GM19452 (cell line): ENCODE measurements around the gene ATP6V1F.

Source experiments
- ATAC-seq: cut with Tn5 transposase; IDR thresholded peaks from one replicate; pipeline ENCODE4 v1.9.1; 2021; ENCODE audit not compliant: unreplicated experiment

Gene ATP6V1F

GRCh38 chr7:128867241-128867640 lies 4.6 kb downstream of the ATP6V1F start:
- no peak for ATAC-seq

DNA sequence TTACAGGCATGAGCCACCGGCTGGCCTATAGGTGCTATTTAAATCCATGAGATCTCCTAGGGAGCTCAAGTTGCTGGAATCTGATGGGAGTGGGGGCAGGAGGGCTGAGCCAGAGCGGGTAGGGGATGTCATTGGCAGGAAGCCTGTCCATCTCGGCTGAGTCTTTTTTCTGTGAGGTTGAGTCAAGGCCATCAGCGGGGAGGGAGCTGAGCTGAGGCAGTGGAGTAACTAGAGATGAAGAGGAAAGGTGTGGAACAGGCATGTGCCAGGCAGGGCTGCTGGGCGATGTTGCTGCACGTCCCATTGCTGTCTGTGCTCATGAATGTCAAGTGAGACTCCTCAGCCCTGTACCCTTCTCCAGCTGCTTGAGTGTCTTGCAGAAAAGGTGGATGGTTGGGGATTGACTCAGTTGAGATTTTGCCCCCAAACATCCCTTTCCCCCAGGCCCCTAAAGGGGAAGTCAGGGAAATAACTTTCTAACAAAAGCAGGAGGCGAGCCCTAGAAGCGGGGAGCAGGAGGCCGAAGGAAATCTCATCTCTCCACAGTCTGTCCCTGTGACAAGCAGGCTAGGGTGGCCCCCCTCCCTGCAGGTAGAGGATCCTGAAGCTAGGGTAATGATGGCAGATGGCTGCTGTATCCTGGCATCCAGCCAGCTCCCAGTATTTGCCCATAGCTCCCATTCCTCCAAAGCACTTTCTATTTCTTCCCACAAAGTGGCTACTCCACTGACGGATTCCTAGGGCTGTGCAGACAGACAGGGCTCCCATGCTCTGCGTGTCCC lies 5.4 kb downstream of the ATP6V1F start:
- ATAC-seq = no peak

DNA sequence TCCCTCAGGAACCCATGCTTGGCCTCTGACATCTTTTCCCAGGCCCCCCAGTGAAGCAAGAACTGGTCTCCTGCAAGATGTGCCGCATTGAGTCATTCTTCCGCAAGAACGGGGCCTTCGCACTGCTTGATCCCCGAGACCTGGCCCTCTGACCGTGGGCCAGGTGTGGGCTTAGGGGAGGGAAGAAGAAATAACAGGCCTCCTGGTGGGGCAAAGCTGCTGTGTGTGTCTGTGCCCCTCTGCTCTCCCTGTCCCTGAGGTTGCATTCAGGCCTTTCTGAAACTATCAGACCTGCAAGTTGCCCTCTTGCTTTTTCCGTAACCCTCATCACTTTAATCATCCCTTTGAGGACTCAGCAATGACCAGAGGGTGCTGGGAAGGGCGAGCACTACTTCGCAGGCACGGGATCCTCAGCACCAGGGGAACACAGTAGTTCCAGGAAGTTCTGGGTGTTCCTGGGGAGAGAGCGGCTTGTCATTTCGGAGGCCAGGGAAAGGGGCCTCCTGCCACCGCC lies 6.0 kb downstream of the ATP6V1F start:
- no peak for ATAC-seq

DNA sequence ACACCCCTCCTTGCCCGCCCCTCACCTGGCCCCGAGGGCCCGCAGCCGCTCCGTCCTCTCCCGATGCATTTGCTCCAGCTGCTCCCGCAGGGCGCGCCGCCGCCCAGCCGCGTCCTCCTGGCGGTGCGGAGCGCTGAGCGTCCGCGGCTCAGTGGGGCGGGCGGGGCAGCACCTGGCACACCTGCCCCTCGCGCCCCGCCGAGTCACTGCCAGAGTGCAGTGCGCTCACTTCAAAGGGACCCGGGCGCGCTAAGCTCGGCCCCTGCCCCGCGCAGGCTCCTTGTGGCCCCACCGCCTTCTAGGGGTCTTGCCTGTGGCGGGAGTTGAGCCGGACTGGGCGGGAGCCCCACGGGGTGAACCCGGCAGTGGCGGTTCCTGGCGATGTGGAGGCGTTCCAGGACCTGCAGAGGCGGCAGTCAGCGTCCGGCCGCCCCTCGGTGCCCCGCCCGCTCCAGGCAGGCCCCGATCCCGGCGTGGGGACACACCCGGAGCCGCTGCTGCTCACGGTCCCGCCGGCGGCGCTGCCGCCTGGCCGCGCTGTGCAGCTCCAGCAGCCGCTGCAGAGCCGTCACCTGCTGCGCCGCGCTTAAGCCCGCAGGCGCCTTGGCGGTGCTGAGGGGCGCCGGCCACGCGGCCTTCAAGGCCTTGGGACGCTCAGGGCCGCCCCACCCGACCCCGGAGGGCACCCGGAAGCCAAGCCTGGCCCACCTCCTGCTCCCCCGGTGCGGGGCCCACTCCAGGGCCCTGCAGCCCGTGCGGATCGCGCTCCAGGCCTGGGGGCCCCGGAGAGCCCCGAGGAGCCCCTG lies 6.7 kb downstream of the ATP6V1F start:
- no peak for ATAC-seq

- no peak for ATAC-seq
These were observed 7.3 kb downstream of the ATP6V1F start for GRCh38 chr7:128869944-128870285.

DNA sequence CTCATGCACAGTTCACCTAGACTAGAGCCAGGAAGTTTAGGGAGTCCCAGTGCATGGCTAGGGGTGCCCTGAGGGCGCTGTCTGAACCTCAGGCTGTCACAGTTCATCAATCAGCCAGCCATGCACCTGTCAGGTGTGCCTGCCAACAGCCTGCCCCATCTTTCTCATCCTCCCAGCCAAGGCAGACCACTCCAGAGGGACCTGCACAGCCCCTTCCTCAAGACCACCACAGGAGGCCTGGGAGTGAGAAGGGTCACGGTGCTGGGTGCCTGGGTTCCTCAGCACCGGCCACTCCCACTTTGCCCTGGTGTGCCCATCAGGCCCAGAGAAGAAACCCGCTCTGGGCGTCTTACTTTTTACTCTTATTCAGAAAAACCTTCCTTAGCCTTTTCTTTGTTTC lies 8.4 kb downstream of the ATP6V1F start:
- ATAC-seq = no peak

- no peak for ATAC-seq
These were observed 9.8 kb downstream of the ATP6V1F start for GRCh38 chr7:128872394-128872824.

DNA sequence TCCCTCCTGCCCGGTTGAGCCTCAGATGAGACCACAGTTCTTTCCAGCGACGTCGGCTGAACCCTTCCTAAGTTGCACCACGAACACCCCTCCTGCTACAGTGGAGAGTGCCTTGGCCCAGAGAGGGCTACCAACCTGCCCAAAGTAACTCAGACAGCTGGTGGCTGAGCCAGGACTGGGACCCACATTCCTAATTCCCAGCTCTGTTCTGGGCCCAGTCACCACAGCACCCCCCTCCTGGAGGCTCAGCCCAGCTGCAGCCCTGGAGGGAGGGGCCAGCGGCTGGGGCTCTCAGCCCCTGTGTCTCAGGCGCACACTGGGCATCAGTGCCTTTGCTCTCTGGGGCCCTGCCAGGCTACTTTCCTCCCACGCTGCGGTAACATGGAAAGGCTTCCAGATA lies 10.6 kb downstream of the ATP6V1F start:
- no peak for ATAC-seq

DNA sequence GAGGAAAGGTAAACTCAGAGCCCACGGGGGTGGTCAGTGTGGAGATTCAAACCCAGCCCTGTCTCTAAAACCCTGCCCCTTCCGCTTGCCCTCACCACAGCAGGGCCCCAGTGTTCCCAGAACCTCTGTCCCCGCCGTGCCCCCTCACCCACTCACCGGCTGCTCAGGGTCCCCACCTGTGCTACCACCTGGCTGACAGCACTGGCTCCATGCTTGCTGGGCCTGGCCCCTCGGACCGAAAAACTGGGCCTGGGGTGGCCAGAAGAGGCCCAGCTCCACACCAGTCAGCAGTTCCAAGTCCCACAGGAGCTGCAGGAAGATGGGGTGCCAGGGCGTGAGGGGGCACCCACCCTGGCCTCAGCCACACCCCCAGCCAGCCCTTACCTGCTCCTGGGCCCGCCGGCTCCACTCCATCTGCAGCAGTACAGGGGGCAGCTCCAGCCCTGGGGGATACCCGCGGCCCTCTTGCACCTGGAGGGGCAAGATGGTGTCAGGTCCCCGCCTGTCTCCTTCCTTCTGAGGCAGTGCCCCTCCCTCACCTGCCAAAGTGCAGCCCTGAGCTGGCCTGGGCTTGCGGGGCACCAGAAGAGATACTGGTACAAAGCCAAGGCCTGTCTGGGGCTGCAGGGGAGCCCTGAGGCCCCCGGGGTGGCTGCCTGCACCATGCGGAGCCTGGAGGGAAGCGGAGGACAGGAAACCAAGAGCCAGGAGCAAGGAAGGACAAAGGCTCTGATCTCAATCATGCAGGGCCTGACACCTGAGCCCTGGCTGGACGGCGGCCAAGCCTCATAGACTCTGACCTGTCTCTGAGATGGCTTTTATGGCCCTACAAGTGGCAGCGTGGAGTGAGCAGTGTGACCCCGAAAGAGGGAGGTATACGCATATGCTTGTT lies 11.7 kb downstream of the ATP6V1F start:
- ATAC-seq = no peak

DNA sequence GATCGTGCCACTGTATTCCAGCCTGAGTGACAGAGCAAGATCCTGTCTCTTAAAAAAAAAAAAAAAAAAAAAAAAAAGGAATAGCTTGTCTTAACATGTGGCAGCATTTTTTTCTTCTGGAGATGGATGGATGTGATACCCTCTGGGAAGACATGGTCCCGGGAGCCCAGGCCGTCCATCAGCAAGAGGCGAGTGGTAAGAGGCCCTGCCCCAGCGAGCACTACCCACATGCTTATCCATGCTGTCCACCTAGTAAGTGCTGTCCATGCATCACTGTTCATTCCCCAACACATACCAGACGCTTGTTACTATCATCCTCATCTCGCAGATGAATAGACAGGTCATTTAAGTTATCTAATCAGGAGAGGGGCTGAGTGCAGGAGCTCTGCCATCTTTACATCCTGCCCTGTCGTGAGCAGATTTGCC lies 12.9 kb downstream of the ATP6V1F start:
- no peak for ATAC-seq

DNA sequence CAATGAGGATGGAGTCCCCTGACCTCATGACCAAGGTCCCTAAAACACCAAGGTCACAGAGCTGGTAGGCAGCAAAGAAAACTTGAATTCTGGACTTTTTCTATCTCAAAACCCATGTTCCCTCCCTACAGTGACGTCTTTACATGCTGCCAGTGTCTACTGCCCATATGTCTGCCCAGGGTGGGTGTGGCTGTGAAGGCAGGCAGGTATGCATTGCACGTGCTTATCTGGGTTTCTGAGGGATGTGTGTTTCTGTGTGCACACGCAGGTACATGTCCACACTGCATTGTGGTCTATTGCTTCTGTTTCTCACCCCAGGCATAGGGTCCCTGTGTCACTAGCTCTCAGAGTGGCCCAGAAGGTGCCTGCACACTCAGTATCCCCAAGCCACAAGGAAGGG lies 13.5 kb downstream of the ATP6V1F start:
- ATAC-seq = no peak

DNA sequence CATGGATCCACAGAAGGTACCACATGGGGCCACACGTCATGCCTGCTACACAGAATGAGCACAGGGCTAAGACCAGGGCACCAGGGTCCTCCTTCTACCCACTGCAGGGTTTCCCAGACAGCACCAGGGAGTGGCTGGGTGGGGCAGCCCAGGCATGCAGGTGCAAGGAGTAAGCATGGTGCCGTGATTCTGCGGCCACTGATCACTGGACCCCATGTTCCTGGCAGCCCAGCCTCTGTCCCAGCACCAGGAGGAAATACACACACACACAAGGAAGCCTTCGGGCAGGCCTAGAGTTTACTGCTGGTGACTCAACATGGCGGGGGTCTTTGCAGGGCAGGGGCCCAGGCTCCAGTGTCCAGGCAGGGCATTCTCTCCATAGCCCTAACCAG lies 13.9 kb downstream of the ATP6V1F start:
- ATAC-seq = no peak

DNA sequence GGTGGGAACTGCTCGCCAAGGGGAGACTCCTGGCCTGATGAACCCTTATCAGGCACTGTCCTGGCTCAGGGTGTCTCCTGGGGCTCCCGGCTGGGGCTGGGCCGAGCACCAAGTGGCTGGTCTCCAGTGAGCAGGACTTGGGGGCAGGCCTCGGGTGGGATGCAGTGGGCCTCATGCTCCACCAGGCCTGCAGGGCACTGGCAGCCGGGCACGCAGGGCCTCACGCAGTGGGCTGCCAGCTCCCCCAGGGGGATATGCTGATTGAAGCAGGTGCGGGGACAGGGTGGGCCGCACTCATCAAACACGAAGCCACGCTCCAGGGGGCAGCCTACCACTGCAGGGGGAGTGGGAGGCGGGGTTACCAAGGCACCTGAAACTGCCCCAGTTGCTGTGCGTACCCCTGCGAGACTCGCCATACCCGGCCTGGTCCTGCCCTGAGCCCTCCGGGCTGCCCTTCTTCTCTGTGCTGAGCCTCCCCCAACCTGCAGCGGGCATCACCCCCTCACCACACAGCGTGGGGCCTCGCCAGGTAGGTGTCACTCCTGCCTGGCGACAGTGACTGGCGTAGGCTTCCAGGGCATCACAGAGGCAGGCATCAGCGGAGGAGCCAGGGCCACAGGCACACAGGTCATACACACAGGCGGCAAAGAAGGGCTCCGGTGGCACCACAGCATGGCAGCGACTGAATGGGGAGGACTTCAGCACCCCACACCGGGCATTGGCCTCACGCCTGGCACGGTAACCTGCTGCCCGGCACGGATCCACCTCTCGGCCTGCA lies 14.5 kb downstream of the ATP6V1F start:
- no peak for ATAC-seq

GRCh38 chr7:128877756-128878120 lies 15.1 kb downstream of the ATP6V1F start:
- ATAC-seq = no peak

DNA sequence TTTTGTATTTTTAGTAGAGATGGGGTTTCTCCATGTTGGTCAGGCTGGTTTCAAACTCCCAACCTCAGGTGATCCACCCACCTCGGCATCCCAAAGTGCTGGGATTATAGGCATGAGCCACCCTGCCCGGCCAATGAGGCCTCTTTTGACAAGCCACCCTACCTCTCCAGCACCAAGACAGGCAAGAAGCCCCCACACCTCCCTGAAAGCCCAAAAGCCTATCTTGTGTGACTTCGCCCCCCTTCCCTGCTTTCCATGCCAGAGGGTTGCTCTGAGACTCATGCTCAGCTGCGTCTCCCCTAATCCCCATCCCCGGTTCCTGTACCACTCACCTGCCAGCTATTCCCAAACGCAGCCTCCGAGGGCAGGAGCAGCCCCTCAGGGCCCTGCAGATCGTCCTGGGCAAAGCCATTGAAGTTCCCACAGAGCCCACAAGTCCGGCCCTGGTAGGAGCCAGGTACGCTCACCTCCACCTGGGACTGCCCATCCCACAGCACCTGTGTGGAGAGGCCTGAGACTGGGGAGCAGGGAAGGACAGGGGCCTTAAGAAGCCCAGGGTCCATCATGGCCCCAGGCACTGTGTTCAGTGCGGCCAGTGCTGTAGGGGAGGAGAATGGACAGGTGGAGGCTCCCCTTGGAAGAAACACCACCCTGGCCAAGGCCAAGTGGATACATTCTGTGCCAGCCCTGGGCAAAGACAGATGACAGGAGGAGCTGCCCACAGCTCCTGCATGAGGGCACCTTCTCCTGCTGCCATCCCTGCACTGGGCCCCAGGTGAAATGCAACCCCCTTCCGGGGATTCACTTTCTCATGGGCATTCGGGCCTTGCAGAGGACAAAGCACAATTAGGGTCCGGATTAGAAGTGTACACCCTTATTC lies 15.8 kb downstream of the ATP6V1F start:
- no peak for ATAC-seq

- no peak for ATAC-seq
These were observed 16.8 kb downstream of the ATP6V1F start for GRCh38 chr7:128879461-128879938.

DNA sequence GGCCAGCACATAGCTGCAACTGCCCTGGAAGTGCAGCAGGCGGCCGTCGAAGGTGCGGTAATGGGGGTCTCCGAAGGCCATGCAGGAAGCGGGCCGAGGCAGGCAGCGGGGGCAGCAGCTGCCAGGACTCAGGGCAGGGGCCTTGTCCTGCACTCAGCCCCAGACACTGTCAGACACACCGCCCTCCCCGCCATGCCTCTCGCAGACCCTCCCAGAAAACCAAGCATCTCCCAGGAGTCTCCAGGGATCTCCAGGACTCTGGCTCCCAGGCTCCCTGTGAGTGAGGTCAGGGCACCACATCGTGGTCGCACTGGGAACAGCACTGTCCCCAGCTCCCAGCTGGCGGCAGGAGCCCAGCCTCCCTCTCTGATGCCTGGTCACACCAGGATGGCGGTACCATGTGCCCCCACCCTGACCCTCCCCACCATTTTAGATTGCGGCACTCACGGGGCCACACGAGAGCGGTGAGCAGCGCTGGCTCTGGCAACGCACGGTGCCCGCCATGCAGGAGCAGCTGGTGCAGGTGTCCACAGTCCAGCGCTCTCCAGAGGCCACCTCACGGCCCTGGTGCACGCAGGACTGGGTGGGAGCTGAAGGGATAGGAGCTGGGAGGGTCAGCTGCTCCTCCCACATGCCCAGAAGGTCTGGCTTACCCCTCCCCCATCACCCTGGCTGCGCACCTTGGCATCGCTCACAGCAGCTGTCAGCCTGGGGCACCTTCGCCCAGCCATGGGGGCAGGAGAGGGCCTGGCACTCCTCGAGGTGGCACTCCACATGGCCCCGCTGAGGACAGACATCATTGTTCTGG lies 17.5 kb downstream of the ATP6V1F start:
- ATAC-seq = no peak

DNA sequence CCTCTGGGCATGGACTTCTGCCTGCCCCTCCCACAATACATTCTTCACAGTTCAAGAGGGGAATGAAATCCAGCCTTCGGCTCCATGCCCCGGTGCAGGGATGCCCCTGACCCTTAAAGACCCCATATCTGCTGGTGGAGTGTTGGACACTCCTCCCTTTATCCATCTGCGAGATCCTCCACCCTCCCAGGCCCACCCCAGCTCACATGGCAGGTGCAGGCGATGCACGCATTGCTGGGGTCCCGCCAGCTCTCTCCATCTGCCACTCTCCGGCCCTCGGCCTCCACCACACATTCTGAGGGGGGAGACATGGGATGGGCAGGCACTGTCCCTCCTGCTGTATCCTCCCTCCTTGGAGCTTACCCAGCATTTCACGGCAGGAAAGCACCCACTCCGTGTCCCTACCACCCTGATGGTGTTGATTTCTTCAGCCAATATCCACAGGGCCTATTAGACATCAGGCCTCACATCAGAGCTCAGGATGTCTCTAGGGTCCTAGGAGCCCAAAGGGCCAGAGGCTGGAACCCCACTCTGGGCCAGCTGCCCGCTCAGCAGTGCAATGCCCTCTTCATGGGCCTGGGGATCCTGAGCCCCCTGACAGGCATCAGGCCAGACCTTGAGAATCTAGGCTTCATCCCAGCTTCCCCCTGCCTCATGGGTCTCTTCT lies 18.3 kb downstream of the ATP6V1F start:
- ATAC-seq = no peak
